ENCODE data around the gene CTIF.

- TF ChIP-seq POLR2A (IDR thresholded peaks at IDR 0.05) (no peak), CTCF (IDR thresholded peaks at IDR 0.05) (no peak)
Measured at GRCh38 chr18:48690494-48690893, 151.7 kb downstream of the CTIF start.

Data from transverse colon (tissue), 3 donors.